ENCODE measurements around the gene USP37.
"Not testable (repeated sequence)": the region's sequence is repeated elsewhere in the genome, so short reads cannot be mapped to it uniquely, and the experiment has no call there.

The USP37 gene

DNA sequence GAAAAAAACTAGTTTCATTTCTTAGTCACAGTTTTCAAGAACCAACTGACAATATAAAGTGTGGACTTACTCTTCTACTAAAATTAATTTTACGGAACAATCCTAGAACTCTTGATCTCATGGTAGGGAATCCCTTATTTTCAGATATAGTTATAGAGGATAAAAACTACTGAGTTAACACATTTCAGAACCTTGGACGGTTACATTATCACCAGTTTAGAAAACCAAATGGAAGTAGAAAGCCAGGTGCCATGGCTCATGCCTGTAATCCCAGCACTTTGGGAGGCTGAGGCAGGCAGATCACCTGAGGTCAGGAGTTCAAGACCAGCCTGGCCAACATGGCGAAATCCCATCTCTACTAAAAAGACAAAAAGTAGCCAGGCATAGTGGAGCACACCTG is 13.9 kb downstream of the USP37 start:
- DNase-seq = not testable (repeated sequence)

GRCh38 chr2:218547978-218548377 is 20.2 kb downstream of the USP37 start:
- no peak for DNase-seq

GRCh38 chr2:218547511-218547910 is 20.6 kb downstream of the USP37 start:
- no peak for DNase-seq

DNA sequence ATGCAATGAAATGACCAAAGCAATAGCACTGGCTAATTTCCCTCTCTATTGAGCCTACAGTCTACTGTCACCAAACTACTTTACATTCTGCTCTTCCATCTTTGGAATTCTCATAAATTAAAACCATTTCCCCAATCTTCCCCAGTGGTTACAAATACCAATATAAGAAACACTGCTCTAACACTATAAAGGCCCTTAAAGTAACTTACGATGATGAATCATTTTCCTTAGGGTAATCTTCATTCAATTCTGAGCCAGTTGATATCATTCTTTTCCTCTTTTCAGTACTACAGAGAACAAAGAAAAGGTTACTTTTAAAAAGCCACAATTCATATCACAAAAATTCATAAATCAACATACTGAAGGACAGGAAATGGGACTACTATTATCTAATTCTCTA is 22.1 kb downstream of the USP37 start:
- no peak for DNase-seq

GRCh38 chr2:218540015-218540414 is 28.1 kb downstream of the USP37 start:
- DNase-seq = no peak

DNA sequence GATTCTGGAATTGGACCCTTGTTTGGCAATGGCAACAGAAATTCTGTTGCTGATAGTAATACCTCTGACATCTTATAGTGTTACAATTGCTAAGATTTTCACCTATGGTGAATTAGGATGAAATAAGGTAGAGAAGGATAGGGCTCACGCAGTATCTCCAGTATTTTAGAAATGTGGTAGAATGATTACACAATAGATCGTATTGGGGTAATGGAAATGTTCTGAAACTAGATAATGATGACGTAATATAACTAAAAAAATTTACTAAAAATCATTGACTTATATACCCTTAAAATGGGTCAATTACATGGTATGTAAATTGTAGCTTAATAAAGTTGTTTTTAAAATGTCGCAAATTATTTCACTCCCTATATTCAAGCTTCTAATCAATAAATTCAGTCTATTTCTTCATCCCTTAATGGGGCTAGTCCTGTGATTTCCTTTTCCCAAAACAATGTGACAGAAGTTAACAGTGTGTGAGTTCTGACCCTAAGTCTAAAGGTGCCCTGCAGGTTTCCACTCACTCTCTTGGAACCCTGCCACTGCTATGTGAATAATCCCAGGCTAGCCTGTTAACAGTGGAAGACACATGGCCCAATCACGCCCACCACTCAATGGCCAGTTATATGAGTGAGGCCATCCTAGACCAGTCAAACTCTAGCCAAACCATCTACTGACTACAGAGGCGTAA is 31.2 kb downstream of the USP37 start:
- no peak for DNase-seq

- no peak for DNase-seq
These were observed 38.2 kb downstream of the USP37 start for GRCh38 chr2:218529990-218530389.

DNA sequence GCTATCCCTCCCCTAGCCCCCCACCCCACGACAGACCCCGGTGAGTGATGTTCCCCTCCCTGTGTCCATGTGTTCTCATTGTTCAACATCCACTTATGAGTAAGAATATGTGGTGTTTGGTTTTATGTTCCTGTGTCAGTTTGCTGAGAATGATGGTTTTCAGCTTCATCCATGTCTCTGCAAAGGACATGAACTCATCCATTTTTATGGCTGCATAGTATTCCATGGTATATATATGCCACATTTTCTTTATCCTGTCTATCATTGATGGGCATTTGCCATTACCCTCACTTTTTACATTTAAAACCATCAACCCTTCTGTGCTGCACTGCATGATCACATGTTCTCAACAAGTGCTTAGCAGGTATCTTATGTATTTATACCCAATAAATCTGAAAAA is 39.7 kb downstream of the USP37 start:
- DNase-seq = not testable (repeated sequence)

GRCh38 chr2:218523651-218524050 is 44.5 kb downstream of the USP37 start:
- DNase-seq = no peak

DNA sequence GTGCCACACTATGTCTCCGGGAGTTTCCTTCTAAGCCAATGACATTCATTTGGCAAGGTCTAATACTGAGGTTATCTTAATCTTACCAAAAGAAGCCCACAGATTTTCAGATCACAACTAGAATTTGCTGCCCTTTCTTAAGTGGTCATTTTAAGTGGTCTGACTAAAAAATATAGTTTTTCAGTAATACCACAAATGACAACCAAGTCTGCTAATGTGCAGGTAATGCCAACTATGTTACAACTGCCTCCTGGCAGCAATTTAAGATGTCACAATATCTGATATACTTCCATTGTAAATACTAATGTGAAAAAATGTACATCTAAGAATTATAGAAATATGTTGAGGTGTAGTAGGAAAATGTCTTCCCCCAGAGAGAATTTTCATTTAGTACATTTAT is 49.3 kb downstream of the USP37 start:
- DNase-seq = no peak

- DNase-seq = no peak
These were observed 50.5 kb downstream of the USP37 start for GRCh38 chr2:218517434-218518206.

DNA sequence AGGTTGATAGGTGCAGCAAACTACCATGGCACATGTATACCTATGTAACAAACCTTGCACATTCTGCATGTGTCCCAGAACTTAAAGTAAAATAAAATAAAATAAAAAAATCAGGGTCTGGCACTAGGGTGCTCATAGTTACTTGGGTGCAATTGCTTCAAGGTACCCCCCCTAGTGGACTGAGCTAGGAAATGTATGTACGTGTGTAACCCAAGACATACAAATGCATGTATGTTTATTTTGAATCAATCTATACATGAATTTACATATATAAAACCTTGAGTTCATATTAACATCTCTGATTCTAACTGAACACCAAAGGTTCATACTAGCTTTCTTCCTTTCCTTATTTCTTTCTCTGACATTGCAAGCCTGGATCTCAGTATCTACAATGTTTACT is 51.5 kb downstream of the USP37 start:
- no peak for DNase-seq

GRCh38 chr2:218513676-218514075 is 54.5 kb downstream of the USP37 start:
- DNase-seq = no peak

DNA sequence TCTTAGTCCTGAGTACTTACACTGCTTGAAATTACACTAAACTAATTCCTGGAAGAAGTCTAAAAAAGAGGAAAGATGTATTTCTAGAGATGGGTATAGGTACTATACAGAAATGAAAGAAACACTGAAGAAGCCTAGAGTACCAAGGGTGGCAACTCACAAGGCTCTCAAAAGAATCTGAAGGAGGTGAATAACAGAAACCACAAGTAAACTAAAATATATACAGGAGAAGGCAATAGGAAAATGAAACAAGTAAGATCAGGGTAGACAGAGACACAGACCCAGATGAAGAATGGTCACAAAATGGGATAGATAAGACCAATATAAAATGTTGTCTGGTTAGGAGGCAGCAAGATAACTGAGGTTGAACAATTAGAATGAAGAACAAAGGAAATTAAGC is 59.9 kb downstream of the USP37 start:
- DNase-seq = no peak

GRCh38 chr2:218505754-218506371 is 62.3 kb downstream of the USP37 start:
- DNase-seq = no peak

GRCh38 chr2:218501665-218502064 is 66.5 kb downstream of the USP37 start:
- DNase-seq = no peak

- no peak for DNase-seq
These were observed 67.6 kb downstream of the USP37 start for GRCh38 chr2:218500501-218501060.

GRCh38 chr2:218485986-218486667 is 82.0 kb downstream of the USP37 start:
- no peak for DNase-seq

DNA sequence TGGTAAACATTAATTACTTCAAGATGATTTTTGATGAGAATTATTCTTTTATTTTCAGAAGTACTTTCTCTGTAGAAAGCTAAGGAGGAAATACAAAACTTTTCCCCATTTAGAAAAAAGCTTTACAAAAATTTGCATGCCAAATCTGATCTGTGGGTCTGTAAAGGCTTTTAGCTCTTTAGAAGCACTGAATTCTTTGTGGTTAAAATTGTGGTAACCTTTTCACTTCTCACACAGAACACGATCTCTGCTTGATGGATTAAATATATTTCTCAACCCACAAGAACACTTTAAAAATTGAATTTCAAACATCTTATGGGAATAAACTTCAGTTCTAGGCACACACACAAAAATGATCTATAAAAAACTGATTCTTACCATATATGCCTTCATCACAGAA is 85.5 kb downstream of the USP37 start:
- DNase-seq = no peak

DNA sequence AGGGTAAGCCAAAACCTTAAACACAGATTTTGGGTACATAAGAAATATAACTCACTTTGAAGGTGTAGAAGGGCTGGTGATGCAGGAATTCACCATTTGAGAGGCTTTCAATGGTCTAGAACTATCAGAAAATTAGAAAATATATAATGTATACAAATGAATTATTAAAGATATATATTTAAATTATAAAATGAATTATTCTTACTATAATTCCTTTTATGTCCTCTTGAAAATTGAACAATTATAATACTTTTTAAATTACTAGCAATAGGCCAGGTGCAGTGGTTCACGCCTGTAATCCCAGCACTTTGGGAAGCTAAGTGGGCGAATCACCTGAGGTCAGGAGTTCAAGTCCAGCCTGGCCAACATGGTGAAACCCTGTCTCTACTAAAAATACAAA is 88.6 kb downstream of the USP37 start:
- no peak for DNase-seq

DNA sequence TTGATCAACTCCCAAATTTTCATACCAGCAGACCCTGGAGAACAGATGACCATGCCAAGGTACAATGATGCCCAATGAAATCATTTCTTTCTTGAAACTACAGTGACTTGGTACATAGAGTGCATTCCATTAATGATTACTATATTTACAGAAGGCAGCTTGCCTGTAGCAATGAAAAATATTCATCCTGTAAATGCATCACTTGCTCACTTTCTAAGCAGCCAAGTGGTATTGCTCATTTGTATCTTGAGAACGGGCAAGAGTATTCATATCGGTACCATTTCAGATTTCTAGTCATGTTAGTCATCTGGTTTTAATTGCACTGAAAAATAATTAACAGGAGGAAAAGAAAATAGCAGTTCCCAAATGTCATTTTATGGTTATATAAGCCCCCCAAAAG is 89.6 kb downstream of the USP37 start:
- no peak for DNase-seq

DNA sequence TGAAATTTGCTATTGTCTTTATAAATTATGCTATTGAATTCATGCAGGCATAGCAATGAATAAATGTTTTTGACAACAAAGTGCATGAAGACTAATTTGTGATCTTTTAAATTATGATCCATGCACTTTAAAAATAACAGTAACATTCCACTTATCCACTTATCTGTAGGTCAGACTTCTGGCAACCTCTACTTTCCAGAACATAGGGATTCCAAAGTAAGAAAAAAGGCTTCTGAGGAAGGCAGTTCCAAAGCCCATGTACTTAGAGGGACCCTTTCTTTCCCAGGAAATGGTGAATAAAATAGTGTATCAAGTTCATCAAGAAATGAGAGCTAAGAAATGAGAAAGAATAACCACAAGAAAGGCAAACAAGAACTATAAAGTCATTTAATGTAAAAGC is 90.9 kb downstream of the USP37 start:
- DNase-seq = no peak

DNA sequence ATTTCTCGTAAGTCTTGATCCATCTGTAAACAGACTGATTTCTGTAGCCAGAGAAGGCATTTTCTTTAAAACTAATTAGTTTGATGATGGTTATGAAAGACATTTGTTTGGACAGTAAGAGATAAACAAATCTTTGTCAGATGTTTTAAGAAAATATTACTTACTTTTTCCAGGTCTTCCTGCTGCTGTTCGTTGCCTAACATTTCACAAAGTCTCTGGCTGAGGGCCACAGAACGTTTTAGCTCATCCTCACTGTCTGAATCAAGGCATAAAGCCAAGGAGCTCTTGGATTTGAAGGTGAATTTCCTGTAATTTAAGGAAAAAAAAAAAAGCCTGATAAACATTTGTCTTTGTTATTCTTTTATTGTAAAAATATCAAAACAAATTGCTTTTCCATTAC is 91.5 kb downstream of the USP37 start:
- DNase-seq = no peak

Data from midbrain (tissue), 1 donor.